ENCODE data around the gene ANKZF1.

ANKZF1 gene

GRCh38 chr2:219280651-219281050 is 51.0 kb downstream of the ANKZF1 start:
- no peak for TF ChIP-seq ZNF565 (CRISPR knock-in tag; conservative IDR thresholded peaks at IDR 0.05; ENCODE audit: low read depth)
- TF ChIP-seq, protein P1, sequence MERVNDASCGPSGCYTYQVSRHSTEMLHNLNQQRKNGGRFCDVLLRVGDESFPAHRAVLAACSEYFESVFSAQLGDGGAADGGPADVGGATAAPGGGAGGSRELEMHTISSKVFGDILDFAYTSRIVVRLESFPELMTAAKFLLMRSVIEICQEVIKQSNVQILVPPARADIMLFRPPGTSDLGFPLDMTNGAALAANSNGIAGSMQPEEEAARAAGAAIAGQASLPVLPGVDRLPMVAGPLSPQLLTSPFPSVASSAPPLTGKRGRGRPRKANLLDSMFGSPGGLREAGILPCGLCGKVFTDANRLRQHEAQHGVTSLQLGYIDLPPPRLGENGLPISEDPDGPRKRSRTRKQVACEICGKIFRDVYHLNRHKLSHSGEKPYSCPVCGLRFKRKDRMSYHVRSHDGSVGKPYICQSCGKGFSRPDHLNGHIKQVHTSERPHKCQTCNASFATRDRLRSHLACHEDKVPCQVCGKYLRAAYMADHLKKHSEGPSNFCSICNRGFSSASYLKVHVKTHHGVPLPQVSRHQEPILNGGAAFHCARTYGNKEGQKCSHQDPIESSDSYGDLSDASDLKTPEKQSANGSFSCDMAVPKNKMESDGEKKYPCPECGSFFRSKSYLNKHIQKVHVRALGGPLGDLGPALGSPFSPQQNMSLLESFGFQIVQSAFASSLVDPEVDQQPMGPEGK (CRISPR knock-in tag; IDR thresholded peaks at IDR 0.05; ENCODE audit: borderline replicate concordance) = no peak
- TF ChIP-seq, protein P2, sequence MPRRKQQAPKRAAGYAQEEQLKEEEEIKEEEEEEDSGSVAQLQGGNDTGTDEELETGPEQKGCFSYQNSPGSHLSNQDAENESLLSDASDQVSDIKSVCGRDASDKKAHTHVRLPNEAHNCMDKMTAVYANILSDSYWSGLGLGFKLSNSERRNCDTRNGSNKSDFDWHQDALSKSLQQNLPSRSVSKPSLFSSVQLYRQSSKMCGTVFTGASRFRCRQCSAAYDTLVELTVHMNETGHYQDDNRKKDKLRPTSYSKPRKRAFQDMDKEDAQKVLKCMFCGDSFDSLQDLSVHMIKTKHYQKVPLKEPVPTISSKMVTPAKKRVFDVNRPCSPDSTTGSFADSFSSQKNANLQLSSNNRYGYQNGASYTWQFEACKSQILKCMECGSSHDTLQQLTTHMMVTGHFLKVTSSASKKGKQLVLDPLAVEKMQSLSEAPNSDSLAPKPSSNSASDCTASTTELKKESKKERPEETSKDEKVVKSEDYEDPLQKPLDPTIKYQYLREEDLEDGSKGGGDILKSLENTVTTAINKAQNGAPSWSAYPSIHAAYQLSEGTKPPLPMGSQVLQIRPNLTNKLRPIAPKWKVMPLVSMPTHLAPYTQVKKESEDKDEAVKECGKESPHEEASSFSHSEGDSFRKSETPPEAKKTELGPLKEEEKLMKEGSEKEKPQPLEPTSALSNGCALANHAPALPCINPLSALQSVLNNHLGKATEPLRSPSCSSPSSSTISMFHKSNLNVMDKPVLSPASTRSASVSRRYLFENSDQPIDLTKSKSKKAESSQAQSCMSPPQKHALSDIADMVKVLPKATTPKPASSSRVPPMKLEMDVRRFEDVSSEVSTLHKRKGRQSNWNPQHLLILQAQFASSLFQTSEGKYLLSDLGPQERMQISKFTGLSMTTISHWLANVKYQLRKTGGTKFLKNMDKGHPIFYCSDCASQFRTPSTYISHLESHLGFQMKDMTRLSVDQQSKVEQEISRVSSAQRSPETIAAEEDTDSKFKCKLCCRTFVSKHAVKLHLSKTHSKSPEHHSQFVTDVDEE (CRISPR knock-in tag; IDR thresholded peaks at IDR 0.05) = no peak
- no peak for TF ChIP-seq OSR1 (CRISPR knock-in tag; IDR thresholded peaks at IDR 0.05)
- no peak for TF ChIP-seq ARNTL (CRISPR knock-in tag; IDR thresholded peaks at IDR 0.05; ENCODE audit: borderline replicate concordance, low read depth)
- TF ChIP-seq, protein P3, sequence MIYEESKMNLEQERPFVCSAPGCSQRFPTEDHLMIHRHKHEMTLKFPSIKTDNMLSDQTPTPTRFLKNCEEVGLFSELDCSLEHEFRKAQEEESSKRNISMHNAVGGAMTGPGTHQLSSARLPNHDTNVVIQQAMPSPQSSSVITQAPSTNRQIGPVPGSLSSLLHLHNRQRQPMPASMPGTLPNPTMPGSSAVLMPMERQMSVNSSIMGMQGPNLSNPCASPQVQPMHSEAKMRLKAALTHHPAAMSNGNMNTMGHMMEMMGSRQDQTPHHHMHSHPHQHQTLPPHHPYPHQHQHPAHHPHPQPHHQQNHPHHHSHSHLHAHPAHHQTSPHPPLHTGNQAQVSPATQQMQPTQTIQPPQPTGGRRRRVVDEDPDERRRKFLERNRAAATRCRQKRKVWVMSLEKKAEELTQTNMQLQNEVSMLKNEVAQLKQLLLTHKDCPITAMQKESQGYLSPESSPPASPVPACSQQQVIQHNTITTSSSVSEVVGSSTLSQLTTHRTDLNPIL (CRISPR knock-in tag; IDR thresholded peaks at IDR 0.05; ENCODE audit: low read depth) = no peak
- no peak for TF ChIP-seq ZFP30 (CRISPR knock-in tag; IDR thresholded peaks at IDR 0.05)
- TF ChIP-seq POU6F1 (CRISPR knock-in tag; IDR thresholded peaks at IDR 0.05; ENCODE audit: borderline replicate concordance, low read depth) = no peak
- TF ChIP-seq ZNF70 (CRISPR knock-in tag; IDR thresholded peaks at IDR 0.05) = no peak
- no peak for TF ChIP-seq ZNF8 (CRISPR knock-in tag; IDR thresholded peaks at IDR 0.05)
- TF ChIP-seq PPARA (CRISPR knock-in tag; IDR thresholded peaks at IDR 0.05; ENCODE audit: borderline replicate concordance) = no peak
- no peak for TF ChIP-seq BACH2 (CRISPR knock-in tag; IDR thresholded peaks at IDR 0.05; ENCODE audit: borderline replicate concordance)
- TF ChIP-seq ISL1 (CRISPR knock-in tag; IDR thresholded peaks at IDR 0.05) = no peak
- TF ChIP-seq, protein P4, sequence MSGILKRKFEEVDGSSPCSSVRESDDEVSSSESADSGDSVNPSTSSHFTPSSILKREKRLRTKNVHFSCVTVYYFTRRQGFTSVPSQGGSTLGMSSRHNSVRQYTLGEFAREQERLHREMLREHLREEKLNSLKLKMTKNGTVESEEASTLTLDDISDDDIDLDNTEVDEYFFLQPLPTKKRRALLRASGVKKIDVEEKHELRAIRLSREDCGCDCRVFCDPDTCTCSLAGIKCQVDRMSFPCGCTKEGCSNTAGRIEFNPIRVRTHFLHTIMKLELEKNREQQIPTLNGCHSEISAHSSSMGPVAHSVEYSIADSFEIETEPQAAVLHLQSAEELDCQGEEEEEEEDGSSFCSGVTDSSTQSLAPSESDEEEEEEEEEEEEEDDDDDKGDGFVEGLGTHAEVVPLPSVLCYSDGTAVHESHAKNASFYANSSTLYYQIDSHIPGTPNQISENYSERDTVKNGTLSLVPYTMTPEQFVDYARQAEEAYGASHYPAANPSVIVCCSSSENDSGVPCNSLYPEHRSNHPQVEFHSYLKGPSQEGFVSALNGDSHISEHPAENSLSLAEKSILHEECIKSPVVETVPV (CRISPR knock-in tag; IDR thresholded peaks at IDR 0.05) = no peak
- no peak for TF ChIP-seq TOX (CRISPR knock-in tag; IDR thresholded peaks at IDR 0.05; ENCODE audit: borderline replicate concordance)
- no peak for TF ChIP-seq TCF4 (CRISPR knock-in tag; IDR thresholded peaks at IDR 0.05; ENCODE audit: borderline replicate concordance)
- TF ChIP-seq GLIS3 (CRISPR knock-in tag; IDR thresholded peaks at IDR 0.05) = no peak
- TF ChIP-seq ZFP3 (CRISPR knock-in tag; IDR thresholded peaks at IDR 0.05) = no peak
- no peak for ATAC-seq

DNA sequence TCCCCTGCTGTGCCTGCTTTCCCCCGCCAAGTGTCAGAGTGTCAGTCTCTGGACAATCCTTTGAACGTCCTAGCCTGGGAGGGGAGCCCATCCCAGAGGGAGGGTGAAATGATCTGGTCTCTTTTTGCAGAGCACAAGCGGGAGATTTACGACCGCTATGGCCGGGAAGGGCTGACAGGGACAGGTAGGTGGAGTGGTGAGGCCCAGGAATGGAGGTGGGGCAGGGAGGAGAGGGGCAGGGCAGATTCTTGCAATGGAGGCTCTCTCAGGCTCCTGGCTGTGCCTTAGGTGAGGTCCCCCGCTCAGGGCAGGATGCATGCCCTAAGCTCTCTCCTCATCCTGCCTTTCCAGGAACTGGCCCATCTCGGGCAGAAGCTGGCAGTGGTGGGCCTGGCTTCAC is 52.0 kb downstream of the ANKZF1 start:
- no peak for ATAC-seq
- TF ChIP-seq, protein P1 (CRISPR knock-in tag; IDR thresholded peaks at IDR 0.05; ENCODE audit: borderline replicate concordance) = no peak
- TF ChIP-seq, protein P2 (CRISPR knock-in tag; IDR thresholded peaks at IDR 0.05) = no peak
- TF ChIP-seq PPARA (CRISPR knock-in tag; IDR thresholded peaks at IDR 0.05; ENCODE audit: borderline replicate concordance) (no peak), ZFP3 (CRISPR knock-in tag; IDR thresholded peaks at IDR 0.05) (no peak), ZFP30 (CRISPR knock-in tag; IDR thresholded peaks at IDR 0.05) (no peak), POU6F1 (CRISPR knock-in tag; IDR thresholded peaks at IDR 0.05; ENCODE audit: borderline replicate concordance, low read depth) (no peak), ESRRG (CRISPR knock-in tag; IDR thresholded peaks at IDR 0.05) (no peak), TCF4 (CRISPR knock-in tag; IDR thresholded peaks at IDR 0.05; ENCODE audit: borderline replicate concordance) (no peak), GLIS3 (CRISPR knock-in tag; IDR thresholded peaks at IDR 0.05) (no peak), ARNTL (CRISPR knock-in tag; IDR thresholded peaks at IDR 0.05; ENCODE audit: borderline replicate concordance, low read depth) (no peak), ZNF8 (CRISPR knock-in tag; IDR thresholded peaks at IDR 0.05) (no peak), CSDC2 (CRISPR knock-in tag; IDR thresholded peaks at IDR 0.05) (no peak), SNAI2 (CRISPR knock-in tag; IDR thresholded peaks at IDR 0.05) (no peak)
- TF ChIP-seq, protein P4 (CRISPR knock-in tag; IDR thresholded peaks at IDR 0.05) = no peak

Measured in SK-N-SH treated with all-trans-retinoic acid at 6 μM for 48 hours (cell line).